ENCODE data around the gene GPATCH1. TPM values are rescaled to one million over a fixed set of nuclear protein-coding genes. Genes with fewer than 3 reads are reported as not detected.

The GPATCH1 gene
- total and polyA plus RNA-seq, 2 of the 13 experiments (the other 11 are each of a cell fraction or from before 2014, with no cell fraction given): 6.8 to 6.9 TPM

DNA sequence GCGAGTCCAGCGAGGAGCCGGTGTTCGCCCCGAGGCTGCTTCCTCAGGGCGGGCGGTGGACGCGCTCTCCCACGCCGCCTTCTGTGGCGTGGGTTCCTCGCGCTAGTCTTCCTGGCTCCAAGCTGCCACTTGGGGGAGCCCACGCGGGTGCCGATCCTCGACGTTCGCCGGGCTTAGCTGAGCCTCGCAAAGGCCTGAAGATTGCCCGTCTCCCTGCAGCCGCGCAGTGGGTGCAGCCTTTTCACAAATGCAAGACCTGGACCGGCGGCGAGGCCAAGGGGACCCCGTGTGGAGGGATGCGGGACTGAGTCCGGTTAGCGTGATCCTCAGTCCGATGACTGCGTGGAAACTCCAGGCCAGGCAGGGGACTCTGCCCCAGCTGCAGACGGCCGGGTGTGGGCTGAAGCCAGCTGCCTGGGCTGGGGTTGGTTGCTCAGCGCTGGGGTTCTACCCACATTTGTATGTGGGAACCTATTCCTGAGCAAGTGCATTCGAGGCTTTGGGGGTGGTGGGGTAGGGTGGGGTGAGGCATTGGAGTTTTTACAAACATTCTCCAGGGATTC lies 96.5 kb downstream of the GPATCH1 start (continued):
- TF ChIP-seq, protein P1, sequence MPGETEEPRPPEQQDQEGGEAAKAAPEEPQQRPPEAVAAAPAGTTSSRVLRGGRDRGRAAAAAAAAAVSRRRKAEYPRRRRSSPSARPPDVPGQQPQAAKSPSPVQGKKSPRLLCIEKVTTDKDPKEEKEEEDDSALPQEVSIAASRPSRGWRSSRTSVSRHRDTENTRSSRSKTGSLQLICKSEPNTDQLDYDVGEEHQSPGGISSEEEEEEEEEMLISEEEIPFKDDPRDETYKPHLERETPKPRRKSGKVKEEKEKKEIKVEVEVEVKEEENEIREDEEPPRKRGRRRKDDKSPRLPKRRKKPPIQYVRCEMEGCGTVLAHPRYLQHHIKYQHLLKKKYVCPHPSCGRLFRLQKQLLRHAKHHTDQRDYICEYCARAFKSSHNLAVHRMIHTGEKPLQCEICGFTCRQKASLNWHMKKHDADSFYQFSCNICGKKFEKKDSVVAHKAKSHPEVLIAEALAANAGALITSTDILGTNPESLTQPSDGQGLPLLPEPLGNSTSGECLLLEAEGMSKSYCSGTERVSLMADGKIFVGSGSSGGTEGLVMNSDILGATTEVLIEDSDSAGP (CRISPR knock-in tag; IDR thresholded peaks at IDR 0.05; ENCODE audit: borderline replicate concordance): no peak; the same call in 1 of the 2 replicates
- TF ChIP-seq ZNF777 (CRISPR knock-in tag; IDR thresholded peaks at IDR 0.05) (peak; percentile 82), ZBTB7A (CRISPR knock-in tag; IDR thresholded peaks at IDR 0.05) (0 out of 2 replicates have a peak, but pooled peaks have one; percentile 32), TOPORS (CRISPR knock-in tag; IDR thresholded peaks at IDR 0.05) (0 out of 2 replicates have a peak, but pooled peaks have one; percentile 7), RARA (CRISPR knock-in tag; IDR thresholded peaks at IDR 0.05) (peak; percentile 0; the same call in 1 of the 2 replicates), ZNF768 (CRISPR knock-in tag; IDR thresholded peaks at IDR 0.05) (peak; percentile 37; the same call in 1 of the 2 replicates), HES4 (CRISPR knock-in tag; IDR thresholded peaks at IDR 0.05; ENCODE audit: borderline replicate concordance) (peak; percentile 13; the same call in 1 of the 2 replicates), MEIS2 (CRISPR knock-in tag; IDR thresholded peaks at IDR 0.05) (0 out of 2 replicates have a peak, but pooled peaks have one; percentile 21), CHD4 (IDR thresholded peaks at IDR 0.05; ENCODE audit: borderline replicate concordance, low read length) (no peak), ZNF790 (CRISPR knock-in tag; IDR thresholded peaks at IDR 0.05; ENCODE audit: borderline replicate concordance) (peak; percentile 51; the same call in 1 of the 2 replicates), TGIF2 (CRISPR knock-in tag; IDR thresholded peaks at IDR 0.05) (no peak), SMYD3 (CRISPR knock-in tag; IDR thresholded peaks at IDR 0.05) (0 out of 2 replicates have a peak, but pooled peaks have one; percentile 2), ZNF792 (CRISPR knock-in tag; IDR thresholded peaks at IDR 0.05) (no peak)
- TF ChIP-seq, protein P2, sequence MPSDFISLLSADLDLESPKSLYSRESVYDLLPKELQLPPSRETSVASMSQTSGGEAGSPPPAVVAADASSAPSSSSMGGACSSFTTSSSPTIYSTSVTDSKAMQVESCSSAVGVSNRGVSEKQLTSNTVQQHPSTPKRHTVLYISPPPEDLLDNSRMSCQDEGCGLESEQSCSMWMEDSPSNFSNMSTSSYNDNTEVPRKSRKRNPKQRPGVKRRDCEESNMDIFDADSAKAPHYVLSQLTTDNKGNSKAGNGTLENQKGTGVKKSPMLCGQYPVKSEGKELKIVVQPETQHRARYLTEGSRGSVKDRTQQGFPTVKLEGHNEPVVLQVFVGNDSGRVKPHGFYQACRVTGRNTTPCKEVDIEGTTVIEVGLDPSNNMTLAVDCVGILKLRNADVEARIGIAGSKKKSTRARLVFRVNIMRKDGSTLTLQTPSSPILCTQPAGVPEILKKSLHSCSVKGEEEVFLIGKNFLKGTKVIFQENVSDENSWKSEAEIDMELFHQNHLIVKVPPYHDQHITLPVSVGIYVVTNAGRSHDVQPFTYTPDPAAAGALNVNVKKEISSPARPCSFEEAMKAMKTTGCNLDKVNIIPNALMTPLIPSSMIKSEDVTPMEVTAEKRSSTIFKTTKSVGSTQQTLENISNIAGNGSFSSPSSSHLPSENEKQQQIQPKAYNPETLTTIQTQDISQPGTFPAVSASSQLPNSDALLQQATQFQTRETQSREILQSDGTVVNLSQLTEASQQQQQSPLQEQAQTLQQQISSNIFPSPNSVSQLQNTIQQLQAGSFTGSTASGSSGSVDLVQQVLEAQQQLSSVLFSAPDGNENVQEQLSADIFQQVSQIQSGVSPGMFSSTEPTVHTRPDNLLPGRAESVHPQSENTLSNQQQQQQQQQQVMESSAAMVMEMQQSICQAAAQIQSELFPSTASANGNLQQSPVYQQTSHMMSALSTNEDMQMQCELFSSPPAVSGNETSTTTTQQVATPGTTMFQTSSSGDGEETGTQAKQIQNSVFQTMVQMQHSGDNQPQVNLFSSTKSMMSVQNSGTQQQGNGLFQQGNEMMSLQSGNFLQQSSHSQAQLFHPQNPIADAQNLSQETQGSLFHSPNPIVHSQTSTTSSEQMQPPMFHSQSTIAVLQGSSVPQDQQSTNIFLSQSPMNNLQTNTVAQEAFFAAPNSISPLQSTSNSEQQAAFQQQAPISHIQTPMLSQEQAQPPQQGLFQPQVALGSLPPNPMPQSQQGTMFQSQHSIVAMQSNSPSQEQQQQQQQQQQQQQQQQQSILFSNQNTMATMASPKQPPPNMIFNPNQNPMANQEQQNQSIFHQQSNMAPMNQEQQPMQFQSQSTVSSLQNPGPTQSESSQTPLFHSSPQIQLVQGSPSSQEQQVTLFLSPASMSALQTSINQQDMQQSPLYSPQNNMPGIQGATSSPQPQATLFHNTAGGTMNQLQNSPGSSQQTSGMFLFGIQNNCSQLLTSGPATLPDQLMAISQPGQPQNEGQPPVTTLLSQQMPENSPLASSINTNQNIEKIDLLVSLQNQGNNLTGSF (CRISPR knock-in tag; IDR thresholded peaks at IDR 0.05): 0 out of 2 replicates have a peak, but pooled peaks have one; percentile 51
- TF ChIP-seq, protein P3, sequence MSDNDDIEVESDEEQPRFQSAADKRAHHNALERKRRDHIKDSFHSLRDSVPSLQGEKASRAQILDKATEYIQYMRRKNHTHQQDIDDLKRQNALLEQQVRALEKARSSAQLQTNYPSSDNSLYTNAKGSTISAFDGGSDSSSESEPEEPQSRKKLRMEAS (IDR thresholded peaks at IDR 0.05): peak; percentile 22; the same call in 1 of the 2 replicates
- TF ChIP-seq, protein P4, sequence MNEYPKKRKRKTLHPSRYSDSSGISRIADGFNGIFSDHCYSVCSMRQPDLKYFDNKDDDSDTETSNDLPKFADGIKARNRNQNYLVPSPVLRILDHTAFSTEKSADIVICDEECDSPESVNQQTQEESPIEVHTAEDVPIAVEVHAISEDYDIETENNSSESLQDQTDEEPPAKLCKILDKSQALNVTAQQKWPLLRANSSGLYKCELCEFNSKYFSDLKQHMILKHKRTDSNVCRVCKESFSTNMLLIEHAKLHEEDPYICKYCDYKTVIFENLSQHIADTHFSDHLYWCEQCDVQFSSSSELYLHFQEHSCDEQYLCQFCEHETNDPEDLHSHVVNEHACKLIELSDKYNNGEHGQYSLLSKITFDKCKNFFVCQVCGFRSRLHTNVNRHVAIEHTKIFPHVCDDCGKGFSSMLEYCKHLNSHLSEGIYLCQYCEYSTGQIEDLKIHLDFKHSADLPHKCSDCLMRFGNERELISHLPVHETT (CRISPR knock-in tag; conservative IDR thresholded peaks at IDR 0.05): no peak
- TF ChIP-seq, protein P5, sequence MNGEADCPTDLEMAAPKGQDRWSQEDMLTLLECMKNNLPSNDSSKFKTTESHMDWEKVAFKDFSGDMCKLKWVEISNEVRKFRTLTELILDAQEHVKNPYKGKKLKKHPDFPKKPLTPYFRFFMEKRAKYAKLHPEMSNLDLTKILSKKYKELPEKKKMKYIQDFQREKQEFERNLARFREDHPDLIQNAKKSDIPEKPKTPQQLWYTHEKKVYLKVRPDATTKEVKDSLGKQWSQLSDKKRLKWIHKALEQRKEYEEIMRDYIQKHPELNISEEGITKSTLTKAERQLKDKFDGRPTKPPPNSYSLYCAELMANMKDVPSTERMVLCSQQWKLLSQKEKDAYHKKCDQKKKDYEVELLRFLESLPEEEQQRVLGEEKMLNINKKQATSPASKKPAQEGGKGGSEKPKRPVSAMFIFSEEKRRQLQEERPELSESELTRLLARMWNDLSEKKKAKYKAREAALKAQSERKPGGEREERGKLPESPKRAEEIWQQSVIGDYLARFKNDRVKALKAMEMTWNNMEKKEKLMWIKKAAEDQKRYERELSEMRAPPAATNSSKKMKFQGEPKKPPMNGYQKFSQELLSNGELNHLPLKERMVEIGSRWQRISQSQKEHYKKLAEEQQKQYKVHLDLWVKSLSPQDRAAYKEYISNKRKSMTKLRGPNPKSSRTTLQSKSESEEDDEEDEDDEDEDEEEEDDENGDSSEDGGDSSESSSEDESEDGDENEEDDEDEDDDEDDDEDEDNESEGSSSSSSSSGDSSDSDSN (CRISPR knock-in tag; IDR thresholded peaks at IDR 0.05): peak; percentile 12
